IPS-NIHi11 (cell line): ENCODE results near the gene NOSTRIN.
"Not testable (repeated sequence)": the region's sequence is repeated elsewhere in the genome, so short reads cannot be mapped to it uniquely, and the experiment has no call there.

Source experiments
- DNase-seq: peaks from one replicate; pipeline ENCODE4 v3.0.0; 2012; ENCODE audit warnings: mixed read lengths, low spot score

The NOSTRIN gene

GRCh38 chr2:168790226-168790902 is 12.1 kb upstream of the NOSTRIN start:
- no peak for DNase-seq

GRCh38 chr2:168791140-168791539 is 11.3 kb upstream of the NOSTRIN start:
- not testable (repeated sequence) for DNase-seq

DNA sequence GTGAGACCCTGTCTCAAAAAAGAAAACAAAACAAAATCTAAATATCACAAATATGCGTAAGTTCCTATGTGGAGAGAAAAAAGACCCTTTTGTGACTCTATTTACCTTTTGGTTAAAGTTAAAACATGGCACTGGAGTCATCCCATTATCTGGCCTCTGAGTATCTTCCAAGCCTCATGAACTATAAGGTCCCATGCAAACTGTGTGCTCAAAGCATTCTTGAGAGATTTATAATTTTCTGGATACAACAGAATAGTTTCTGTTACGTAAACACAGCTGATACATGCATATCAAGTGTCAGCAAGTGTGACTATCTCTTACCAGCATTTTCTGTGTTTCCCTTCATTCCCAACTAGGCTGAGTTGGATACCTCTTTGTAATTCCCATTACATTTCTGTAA is 8.8 kb upstream of the NOSTRIN start:
- no peak for DNase-seq

GRCh38 chr2:168794968-168795367 is 7.5 kb upstream of the NOSTRIN start:
- DNase-seq = no peak

- no peak for DNase-seq
Observed at GRCh38 chr2:168796090-168796577, 6.3 kb upstream of the NOSTRIN start.

GRCh38 chr2:168796583-168797285 is 5.7 kb upstream of the NOSTRIN start:
- DNase-seq = no peak

- no peak for DNase-seq
Observed at GRCh38 chr2:168797286-168797655, 5.2 kb upstream of the NOSTRIN start.

DNA sequence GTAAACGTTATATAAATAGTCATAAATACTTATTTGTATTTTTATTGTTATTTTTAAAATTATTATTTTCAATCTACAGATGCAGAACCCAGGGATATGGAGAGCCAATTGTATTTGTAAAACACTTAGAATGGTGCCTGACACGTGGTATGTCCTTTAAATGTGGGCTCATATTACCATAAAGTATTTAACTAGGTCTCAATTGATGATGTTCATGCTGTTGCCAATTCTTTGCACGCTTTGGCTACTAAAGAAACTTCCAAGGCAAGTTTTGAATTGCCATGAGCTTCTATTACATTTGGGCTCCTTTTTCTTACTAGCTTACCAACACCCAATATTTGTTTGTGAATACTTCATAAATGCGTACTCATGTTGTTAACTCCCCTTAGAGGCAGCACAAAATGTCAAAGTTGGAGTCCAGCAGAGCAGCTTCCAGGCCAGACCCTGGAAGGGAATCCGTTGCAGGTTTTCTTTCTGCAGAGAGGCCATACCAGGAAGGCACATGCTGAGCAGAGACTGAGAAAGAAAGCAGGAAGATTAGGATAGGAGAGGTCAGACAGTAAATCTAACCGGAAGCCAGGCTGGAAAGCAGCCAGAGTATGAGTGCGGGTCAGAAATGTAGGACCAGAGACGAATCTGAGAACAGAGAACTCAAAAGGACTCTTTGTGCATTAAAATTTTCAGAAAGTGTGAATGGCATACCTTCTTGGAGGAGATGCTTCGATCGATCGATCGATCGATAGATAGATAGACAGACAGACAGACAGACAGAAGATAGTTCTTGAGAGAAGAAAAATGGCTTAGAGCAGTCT is 4.2 kb upstream of the NOSTRIN start:
- DNase-seq = peak; percentile 57

DNA sequence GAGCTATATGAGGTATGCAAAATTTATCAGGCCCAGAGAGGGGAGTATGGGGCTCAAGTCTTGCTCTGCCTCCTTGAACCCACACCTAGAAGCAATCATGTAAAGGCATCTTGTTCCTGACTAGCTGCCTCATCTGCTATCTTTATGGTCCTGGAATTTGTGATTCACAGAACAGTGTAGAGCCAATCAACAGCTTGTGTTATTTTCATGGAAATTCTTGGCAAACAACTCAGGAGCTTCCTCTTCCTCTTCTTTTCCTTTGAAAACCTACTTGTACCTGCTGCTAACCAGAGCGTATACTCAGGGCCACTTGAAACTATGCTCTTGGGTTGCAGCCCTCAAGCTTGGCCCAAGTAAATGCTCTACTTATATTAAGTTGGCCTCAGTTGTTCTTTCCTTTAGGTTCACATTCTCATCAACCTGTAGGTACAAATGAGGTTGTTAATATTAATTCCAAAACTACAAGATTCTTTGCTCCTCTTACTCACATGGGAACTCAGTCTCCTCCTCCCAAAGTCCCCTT is 3.5 kb upstream of the NOSTRIN start:
- no peak for DNase-seq

- no peak for DNase-seq
Observed at GRCh38 chr2:168801471-168801870, 966 bp upstream of the NOSTRIN start.

GRCh38 chr2:168802859-168803725 is 655 bp downstream of the NOSTRIN start:
- DNase-seq = no peak

GRCh38 chr2:168804214-168804613 is 1.8 kb downstream of the NOSTRIN start:
- DNase-seq = no peak

GRCh38 chr2:168805615-168806014 is 3.2 kb downstream of the NOSTRIN start:
- no peak for DNase-seq

DNA sequence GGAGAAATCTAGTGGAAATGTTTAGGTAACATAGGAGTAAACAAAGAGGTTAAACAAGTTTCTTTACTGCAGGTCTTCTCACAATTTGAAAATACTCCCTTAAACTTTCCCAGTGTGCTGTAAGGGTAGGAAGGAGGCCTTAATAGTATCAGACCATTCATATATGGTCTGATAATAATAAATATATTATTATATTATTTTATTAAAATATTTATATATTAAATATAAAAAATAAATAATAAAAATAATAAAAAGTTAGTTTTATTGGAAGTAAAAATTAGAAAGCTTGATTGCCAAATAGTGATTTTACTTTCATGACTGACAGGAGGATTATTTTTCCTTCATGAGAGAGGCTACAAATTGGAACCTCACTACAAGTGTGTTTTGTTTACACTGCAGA is 7.1 kb downstream of the NOSTRIN start:
- DNase-seq = no peak

DNA sequence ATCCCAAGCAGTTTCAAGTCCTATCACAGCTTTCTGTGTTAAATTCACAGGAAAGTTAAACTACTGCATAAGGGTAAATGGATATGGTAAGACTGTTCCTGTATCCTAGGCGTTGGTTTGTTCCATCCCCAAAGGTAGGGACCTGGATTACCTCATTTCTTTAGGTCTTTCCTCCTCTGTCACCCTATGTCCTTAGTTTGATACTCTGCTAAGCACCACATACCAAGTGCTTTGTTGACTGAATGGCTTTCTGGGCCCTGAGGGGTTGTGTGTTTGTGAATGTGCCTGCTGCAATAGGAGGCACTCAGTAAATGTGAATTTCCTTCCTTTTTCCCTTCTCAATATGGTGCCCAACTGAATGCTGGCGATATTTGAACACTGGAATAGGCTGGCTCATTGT is 7.8 kb downstream of the NOSTRIN start:
- no peak for DNase-seq

DNA sequence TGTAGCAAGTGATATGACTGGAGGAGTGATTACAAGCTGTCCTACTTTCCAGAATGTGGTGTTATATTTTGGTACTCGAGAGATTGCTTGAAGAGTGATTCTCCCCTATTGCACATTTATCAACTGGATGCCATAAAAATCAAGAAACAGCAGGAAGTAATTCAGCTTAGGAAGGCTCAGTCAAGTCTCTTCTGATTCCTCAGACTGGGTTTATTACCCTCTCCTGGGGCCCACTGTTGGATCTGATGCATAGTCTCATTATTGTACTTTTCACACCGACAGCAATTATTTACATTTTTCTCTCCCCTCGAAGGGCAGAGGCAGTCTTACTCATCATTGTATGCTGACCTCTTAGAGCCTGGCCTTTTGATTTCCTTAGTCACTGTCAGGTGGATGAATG is 9.3 kb downstream of the NOSTRIN start:
- no peak for DNase-seq

GRCh38 chr2:168814046-168814445 is 11.6 kb downstream of the NOSTRIN start:
- DNase-seq = no peak

DNA sequence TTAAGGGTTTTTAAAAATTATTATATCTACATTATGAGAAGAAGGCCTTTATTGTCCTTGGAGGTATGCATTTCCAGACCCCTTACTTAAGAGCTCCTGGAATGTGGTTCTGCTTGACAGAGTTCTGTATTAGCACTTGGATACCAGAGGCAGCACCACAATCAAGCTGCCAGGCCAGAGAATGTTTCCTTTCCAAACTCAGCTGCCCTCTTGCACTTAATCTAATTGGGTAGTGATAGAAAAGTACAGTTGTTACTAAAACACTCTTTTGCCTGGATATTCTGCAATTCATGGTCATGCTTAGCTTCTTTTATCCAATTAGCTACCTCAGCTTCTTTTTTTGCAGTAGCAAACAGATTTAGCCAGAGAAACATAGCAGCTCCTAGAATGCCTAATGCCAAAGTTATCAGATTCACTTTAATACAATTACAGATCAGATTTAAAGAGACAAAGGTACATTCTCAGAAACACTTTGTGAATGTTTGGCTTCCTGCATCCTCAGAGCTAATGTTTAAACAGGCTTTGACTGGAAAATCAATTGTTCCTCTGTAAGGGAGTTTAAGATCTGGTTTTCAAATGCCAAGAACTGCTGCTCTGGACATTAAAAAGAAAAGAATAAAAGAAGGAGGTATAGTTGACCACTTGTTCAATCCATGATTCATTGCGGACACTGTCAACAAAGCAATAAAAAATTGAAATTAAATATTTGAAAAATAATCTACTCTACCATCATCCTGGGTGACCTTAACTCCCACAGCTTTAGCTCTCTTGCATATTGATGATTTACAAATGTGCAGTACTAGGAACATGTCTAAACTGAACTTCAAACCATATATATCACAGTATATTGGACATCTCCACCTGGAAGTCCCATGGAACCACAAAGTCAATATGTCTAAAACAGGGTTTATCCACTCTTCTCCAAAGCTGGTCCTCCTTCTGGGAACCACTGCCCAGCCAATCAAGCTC is 12.8 kb downstream of the NOSTRIN start:
- DNase-seq = no peak

GRCh38 chr2:168816369-168816768 is 13.9 kb downstream of the NOSTRIN start:
- DNase-seq = no peak

GRCh38 chr2:168819050-168819715 is 16.7 kb downstream of the NOSTRIN start:
- no peak for DNase-seq
